Measurements from ENCODE around the gene OR6K3.

The OR6K3 gene

DNA sequence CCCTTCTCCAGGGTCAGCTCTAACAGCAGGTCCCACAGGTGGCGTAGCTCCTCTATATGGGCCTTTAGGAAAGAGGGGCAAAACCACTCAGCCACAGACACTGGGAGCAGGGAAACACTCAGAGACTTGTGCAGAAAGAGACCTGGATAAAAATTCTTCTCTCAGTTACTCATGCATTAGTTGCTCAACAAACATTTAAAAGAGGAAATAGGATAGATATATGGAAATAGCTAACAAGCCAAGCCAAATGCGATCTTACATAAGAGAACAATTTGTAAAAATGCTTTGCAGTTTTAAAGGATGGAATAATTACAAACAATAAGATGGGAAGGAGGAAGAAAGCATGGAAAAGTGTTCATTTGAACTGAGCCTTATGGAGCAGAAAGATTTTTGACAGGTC, 38.9 kb downstream of the OR6K3 start:
- Histone ChIP-seq H3K4me3 (ENCODE audit: low read length) (no peak overlapping the region), H3K27me3 (ENCODE audit: control insufficient read depth, insufficient read depth, low read length) (no peaks in the 10 kb centered on the region), H3K27ac (ENCODE audit: low read depth, low read length) (no peak overlapping the region), H3K36me3 (ENCODE audit: control insufficient read depth, insufficient read depth, low read length) (no peaks in the 10 kb centered on the region), H3K9ac (ENCODE audit: low read length) (no peak overlapping the region), H3K4me1 (ENCODE audit: control insufficient read depth, insufficient read depth, low read length) (no peaks in the 10 kb centered on the region)

GRCh38 chr1:158679289-158679688, 41.2 kb downstream of the OR6K3 start:
- no peaks in the 10 kb centered on the region for H3K27me3 ChIP-seq (ENCODE audit: control insufficient read depth, insufficient read depth, low read length)
- H3K27ac ChIP-seq (ENCODE audit: low read depth, low read length): no peak overlapping the region
- H3K4me1 ChIP-seq (ENCODE audit: control insufficient read depth, insufficient read depth, low read length): no peaks in the 10 kb centered on the region
- no peak overlapping the region for H3K4me3 ChIP-seq (ENCODE audit: low read length)
- no peak overlapping the region for H3K9ac ChIP-seq (ENCODE audit: low read length)
- no peaks in the 10 kb centered on the region for H3K36me3 ChIP-seq (ENCODE audit: control insufficient read depth, insufficient read depth, low read length)

DNA sequence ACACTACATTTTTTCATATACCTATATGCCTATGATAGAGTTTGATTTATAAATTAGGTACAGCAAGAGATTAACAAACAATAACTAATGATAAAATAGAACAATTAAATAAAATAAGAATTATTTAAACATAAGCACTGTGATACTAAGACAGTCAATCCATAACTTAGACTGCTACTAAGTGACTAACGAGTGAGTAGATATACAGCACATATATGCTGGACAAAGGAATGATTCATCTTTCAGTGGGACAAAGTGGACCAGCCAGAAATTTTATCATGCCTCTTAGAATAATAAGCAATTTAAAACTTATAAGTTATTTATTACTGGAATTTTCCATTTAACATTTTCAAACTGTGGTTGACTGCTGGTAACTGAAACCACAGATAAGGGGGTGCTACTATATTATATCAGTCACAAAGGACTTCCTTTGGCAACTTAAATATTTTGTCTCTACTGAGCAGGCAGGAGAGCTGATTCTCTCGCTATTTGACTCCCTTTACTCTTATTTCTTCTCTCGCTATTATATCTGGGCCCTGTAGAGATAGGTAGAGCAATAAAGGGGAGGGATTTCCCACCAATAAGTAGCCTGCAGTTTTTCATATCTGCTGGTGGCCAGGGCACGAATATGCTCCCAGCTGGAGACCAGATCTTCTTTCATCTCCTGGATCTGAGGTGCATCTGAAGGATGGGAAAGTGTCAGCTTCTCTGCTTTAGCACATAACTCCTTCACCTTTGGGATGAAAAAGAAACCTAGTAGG, 44.8 kb downstream of the OR6K3 start:
- no peak overlapping the region for H3K27ac ChIP-seq (ENCODE audit: low read depth, low read length)
- H3K9ac ChIP-seq (ENCODE audit: low read length): no peak overlapping the region
- no peaks in the 10 kb centered on the region for H3K27me3 ChIP-seq (ENCODE audit: control insufficient read depth, insufficient read depth, low read length)
- H3K4me3 ChIP-seq (ENCODE audit: low read length): no peak overlapping the region
- H3K4me1 ChIP-seq (ENCODE audit: control insufficient read depth, insufficient read depth, low read length): no peaks in the 10 kb centered on the region
- H3K36me3 ChIP-seq (ENCODE audit: control insufficient read depth, insufficient read depth, low read length): no peaks in the 10 kb centered on the region

GRCh38 chr1:158674302-158674701, 46.2 kb downstream of the OR6K3 start:
- H3K4me3 ChIP-seq (ENCODE audit: low read length): no peak overlapping the region
- no peaks in the 10 kb centered on the region for H3K27me3 ChIP-seq (ENCODE audit: control insufficient read depth, insufficient read depth, low read length)
- H3K36me3 ChIP-seq (ENCODE audit: control insufficient read depth, insufficient read depth, low read length): no peaks in the 10 kb centered on the region
- no peaks in the 10 kb centered on the region for H3K4me1 ChIP-seq (ENCODE audit: control insufficient read depth, insufficient read depth, low read length)
- no peak overlapping the region for H3K27ac ChIP-seq (ENCODE audit: low read depth, low read length)
- no peak overlapping the region for H3K9ac ChIP-seq (ENCODE audit: low read length)

Measured in rectal smooth muscle tissue (tissue), 1 donor.